HG03095 (cell line): ENCODE measurements around the gene TULP3.

ENCODE experiments used
- ATAC-seq: cut with Tn5 transposase; IDR thresholded peaks from one replicate; pipeline ENCODE4 v1.9.1; 2021; ENCODE audit warnings: moderate library complexity; ENCODE audit not compliant: unreplicated experiment

TULP3 gene

DNA sequence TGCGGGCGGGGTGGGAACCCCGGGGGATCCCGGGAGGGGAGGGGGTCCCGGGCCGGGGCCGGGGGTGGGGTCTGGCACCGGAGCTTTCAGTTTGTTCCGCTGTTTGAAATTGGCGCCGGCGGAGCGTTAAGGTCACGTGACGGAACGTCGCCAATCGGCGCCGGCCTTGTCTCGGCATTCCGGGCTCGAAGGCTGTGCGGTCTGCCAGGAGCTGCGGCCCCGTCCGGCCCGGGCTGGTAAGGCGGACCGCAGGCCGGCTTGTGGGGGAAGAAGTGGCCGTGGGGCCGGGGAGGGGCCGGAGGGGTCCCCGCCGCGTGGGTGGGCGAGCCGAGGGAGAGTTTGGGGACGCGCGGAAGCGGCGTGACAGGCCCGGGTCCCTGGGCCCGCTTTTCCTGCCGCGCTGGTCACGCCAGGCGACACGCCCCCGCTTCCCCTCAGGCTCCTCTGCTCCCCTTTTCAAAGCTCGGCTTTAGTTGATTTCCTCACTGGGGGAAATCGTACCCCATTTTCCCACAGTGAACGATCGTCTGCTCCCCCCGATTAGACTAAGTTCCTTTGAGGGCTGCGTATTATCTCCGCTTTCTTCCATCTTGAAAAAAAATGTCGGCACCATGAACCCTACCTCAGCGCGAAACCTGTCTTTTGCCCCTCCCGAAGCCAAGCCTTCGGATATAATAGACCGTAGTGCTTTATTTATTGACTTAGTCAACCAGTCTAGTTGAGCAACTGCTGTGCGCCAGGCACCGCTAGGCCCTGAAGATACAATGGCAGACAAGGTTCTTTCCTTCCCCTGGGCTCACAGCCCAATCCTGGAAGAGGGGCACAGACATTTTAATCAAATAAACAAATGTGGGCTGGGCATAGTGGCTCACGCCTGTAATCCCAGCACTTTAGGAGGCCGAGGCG, 13.4 kb upstream of the TULP3 start, which contains the start of the genes FOXM1 and RHNO1:
TSS of gene FOXM1 (minus strand) at position 128 of the 906 bp plus-strand sequence. CDS start 2,696 bp downstream, outside the sequence.
TSS of gene RHNO1 (plus strand) at position 177 of the 906 bp plus-strand sequence. CDS start 8,144 bp downstream, outside the sequence.
- ATAC-seq = no peak

DNA sequence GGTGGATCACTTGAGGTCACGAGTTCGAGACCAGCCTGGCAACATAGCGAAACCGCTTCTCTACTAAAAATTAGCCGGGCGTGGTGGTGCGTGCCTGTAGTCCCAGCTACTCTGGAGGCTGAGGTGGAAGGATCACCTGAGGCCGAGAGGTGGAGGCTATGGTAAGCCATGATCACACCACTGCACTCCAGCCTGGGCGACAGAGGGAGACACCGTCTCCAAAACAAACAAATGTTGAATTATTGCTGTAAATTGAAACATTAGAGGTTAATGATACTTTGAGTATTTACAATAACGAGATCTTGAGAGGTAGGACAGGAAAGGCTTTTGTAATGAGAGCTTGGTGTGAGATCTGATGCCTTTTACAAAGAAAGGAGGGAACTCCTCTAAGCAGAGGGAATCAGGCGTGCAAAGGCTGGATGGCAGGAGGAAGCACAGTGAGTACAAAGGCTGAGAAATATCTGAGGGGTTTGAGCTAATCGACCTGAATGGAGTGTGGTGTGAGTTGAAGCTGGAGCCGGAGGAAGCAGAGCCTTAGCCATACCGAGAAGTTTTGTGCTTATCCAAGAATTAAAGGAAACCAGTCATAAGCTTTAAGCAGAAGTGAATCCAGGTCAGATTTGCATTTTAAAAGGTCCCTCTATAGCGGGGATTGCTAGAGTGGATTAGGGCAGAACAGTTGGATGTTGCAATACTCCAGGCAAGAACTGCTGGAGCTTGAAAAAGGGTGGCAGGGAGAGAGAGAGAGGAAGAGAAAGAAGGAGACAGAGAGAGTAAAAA, 12.5 kb upstream of the TULP3 start:
- no peak for ATAC-seq

DNA sequence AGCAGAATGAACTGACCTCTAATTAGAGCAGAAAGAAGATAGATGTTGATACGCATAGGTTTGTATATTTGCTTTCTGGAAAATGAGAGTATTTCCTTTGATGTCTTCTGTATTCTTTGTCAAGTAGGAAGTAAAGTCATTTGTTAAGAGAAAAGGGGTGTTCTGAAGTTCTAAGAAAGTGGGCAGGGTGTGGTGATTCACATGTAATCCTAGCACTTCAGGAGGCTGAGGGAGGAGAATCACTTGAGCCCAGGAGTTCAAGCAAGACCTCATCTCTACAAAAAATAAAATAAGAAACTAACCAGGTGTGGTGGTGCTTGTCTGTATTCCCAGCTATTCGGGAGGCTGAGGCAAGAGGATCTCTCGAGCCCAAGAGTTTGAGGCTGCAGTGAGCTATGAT, 10.8 kb upstream of the TULP3 start:
- ATAC-seq = no peak

DNA sequence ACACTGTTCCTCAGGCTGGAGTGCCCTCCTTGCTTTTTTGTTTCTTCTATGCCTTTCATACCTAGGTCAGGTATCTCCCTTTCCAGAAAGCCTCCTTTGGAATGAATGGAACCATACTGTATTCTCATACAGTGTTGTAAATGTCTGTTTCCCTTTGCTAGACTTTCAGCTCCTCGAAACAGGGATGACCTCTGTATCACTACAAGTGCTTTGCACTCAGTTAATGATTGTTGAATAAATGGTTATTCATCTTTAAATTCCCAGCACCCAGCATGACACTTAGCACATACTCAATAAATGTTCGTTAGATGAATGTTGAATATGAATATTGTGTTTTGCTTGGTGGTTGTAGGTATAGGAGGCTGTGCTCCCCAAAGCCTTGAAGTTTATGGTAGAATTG, 5.9 kb upstream of the TULP3 start:
- ATAC-seq = no peak

DNA sequence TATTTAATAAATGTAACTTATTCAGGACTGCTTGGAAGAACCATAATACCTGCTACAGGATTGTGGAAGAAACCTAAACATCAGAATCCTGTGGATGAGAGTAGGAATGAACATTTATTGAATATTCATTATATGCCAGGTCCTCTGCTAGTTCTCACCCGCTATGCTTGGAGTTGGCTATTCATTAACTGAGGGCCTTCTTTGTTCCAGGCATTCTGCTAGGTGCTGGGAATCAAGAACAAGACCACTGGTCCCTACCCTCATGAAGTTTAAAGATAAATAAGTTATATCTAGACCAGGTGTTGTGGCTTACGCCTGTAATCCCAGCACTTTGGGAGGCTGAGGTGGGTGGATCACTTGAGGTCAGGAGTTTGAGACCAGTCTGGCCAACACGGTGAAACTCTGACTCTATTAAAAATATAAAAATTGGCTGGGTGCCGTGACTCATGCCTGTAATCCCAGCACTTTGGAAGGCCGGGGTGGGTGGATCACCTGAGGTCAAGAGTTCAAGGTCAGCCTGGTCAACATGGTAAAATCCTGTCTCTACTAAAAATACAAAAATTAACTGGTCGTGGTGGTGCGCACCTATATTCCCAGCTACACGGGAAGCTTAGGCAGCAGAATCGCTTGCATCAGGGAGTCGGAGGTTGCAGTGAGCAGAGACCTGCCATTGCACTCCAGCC, 3.8 kb upstream of the TULP3 start:
- ATAC-seq = no peak

DNA sequence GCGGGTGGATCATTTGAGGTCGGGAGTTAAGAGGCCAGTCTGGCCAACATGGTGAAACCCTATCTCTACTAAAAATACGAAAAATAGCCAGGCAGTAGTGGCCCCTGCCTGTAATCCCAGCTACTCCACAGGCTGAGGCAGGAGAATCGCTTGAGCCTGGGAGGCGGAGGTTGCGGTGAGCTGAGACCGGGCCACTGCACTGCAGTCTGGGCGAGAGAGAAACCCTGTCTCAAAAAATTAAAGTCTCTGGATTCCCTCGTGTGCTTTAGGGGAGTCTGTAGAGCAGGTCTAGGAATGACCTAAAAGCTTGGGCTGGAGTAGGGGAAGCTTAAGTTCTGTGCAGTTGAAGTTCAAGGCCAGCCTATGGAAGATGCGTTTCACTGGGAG, 697 bp upstream of the TULP3 start:
- ATAC-seq = no peak

DNA sequence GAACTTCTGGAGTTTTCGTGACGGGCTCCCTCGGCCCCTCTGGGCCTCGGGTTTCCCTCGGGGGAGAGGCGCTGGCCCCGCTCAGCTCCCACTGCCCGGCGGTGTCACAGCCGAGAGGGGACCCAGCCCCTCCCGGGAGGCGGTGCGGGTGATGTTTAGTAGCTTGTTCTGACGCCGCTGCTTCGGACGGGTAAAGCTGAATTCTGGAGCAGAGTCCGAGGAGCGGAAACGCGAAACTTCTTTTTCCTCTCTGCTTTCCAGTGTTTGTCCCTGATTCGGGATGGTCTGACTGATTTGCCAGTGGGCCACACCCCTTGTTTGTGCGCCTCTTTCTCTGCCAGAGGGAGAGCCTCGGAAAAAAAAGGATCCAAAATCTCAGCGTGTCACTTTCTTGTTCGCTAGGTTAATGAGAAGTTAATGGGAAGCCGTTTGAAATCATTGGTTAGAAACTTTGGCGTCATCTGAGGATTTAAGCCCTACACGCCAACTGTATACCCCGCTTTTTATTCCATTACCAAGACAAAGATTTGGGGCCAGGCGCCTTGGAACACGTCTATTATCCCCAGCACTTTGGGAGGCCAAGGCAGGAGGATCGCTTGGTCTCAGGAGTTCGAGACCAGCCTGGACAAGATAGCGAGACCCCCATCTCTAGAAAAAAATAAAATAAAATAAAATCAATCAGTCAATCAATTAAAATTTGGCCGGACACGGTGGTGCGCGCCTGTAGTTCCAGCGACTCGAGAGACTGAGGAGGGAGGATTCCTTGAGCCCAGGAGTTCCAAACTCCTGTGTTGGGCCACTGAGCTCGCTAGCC, 756 bp downstream of the TULP3 start:
- peak; percentile 6 for ATAC-seq

DNA sequence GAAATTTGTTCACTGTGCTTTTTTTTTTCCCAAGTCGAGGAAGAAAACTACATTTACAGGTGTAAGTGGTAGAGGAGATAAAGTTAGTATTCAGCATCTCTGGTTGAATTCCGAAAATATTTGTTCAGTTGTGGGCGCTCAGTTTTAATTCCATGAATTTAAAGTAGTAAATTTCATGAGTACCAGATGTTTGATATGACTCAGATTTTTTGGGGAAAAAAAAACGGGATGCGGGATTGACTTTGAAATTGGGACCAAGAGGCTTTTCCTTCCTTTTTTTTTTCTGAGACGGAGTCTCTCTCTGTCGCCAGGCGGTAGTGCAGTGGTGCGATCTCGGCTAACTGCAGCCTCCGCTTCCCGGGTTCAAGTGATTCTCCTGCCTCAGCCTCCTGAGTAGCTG, 1.6 kb downstream of the TULP3 start:
- no peak for ATAC-seq

DNA sequence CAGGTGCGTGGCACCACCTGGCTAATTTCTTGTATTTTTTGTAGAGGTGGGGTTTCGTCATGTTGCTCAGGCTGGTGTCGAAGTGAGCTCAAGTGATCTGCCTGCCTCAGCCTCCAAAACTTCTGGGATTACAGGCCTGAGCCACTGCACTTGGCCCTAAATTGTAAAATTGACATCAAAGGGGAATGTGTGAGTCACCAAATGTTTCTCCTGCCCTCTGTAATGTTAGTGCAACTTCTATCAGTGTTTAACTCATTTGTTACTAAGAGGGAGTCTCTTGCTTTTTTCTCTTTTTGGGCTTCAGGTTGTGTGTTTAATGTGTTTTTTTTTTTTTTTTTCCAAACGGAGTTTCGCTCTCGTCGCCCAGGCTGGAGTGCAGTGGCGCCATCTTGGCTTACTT, 2.3 kb downstream of the TULP3 start:
- no peak for ATAC-seq

DNA sequence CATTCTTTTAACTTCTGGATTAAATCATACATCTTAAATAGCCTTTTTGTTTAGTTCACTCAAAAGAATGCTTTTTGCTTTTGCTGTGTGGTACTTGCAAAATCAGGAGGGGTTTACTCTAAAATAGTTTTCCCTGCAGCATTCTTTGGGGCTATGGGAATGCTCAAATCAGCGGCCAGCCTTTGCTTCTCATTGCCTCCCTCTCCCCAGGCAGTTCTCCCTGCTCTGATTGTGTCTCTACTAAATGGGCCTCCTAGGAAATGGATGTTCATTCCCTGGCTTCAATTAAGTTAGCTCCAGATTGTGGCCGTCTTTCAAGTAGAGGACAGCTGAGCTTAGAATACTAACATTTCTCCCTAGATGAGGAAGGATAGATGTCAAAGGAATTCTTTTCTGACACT, 4.4 kb downstream of the TULP3 start:
- no peak for ATAC-seq

DNA sequence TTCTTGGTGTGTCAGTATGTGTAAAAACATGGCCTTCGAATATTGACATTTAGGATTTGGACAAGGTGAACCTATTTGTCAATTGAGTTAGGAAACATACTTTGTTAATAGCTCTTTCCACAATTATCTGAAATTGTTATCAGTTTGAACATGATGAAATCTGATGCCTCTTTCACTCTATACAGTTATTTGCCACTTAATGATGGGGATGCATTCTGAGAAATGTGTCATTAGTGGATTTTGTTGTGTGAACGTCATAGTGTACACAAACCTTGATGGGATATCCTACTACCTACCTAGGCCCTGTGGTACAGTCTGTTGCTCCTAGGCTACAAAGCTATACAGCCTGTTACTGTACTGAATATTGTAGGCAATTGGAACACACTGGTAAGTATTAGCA, 4.8 kb downstream of the TULP3 start:
- no peak for ATAC-seq

DNA sequence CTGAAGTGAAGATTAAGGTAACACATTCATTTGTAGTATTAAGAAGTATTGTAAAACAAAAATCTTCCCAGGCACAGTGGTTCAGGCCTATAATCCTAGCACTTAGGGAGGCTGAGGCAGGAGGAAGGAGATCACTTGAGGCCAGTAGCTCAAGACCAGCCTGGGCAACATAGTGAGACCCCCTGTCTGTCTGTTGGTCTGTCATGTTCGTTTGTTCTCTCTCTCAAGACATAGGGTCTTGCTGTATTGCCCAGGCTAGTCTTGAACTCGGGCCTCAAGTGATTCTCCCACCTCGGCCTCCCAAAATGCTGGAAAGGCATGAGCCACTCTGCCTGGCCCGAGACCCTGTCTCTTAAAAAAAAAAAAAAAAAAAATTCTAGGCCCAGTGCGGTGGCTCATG, 6.7 kb downstream of the TULP3 start:
- no peak for ATAC-seq

DNA sequence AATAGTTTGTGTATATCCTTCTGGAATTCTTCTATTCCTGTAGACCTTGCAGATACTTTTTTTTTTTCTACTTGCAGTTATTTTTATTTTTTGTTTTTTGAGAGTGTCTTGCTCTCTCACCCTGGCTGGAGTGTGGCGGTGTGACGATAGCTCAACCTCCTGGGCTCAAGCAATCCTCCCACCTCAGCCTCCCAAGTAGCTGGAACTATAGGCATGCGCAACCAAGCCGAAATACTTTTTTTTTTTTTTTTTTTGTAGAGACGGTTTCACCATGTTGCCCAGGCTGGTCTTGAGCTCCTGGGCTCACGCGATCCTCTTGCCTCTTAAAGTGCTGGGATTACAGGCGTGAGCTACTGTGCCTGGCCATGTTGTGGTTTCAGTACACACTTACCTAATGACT, 10.0 kb downstream of the TULP3 start:
- ATAC-seq = no peak

DNA sequence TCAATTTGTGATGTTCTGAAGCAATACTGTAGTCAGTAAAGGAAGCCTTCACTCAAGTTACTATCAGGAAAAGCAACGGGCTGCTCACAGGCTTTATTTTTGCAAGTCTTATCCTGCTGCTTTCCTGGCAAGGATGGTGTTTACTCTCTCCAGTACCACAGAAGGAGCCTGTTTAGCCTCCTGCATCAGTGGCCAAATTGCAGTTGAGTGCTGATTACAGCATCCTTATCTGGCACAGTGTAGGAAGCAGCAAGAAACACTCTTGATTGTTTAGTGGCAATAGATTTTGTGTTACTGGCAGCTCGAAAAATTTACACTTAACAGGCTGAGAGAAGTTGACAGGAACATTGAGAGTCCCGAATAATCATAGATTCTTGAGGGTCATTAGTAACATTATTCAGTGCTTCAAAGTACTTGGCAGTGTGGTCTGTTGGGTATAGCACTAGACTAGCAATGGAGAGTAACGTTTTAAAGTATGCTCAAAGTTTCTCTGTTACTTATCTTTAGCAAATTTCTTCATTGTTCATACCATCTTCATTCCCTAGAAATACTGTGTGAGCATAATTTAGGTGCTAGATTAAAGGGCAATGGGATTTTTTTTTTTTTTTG, 11.7 kb downstream of the TULP3 start:
- ATAC-seq = no peak

DNA sequence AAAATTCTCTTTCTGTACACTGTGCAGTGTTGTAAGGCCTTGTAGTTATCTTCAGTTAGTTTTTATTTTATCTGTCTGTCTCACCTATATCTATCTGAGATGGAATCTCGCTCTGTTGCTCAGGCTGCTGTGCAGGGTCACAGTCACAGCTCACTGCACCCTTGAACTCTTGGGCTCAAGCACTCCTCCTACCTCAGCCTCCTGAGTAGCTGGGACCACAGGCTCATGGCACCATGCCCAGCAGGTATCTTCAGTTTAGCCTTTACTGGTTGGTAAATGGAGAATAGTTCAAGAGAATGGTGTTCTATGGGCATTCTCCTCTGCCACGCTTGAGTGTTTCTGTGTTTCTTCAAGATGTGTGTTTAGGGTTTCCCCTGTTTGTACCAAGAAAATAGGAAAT, 13.6 kb downstream of the TULP3 start:
- no peak for ATAC-seq

DNA sequence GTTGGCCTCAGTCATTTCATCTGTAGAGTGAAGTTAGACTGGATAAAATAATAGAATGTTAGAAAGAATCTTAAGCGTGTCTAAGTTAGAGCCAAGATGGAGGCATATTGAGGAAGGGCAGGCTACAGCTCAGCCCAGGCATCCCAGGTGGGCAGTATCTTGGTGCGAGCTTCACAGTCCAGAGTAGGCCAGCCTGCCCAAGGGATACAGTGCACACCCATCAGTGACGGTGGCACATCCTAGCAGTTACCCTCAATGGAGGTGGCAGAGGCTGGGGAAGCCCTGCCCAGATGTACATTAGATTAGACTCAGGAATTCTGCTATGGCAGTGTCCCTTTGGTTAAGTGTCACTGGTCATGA, 21.5 kb downstream of the TULP3 start:
- ATAC-seq = no peak

DNA sequence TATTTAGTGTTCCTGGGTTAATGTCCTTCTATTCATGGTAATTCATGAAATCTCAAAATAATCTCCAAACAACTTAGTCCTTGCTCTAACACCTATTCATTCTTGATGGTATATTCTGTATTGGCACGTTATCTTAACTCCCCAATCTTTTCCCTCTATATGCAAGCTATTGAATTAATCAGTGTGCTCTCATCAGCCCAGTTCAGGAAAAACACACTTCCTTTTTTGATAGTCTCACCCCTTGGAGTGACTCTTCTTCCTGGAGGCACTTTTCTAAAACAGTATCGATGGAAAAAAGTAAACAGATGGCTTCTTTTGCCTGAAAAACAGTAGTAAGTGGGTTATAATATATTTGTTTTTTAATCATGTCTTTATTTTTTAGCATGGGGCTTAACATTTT, 28.6 kb downstream of the TULP3 start:
- no peak for ATAC-seq

DNA sequence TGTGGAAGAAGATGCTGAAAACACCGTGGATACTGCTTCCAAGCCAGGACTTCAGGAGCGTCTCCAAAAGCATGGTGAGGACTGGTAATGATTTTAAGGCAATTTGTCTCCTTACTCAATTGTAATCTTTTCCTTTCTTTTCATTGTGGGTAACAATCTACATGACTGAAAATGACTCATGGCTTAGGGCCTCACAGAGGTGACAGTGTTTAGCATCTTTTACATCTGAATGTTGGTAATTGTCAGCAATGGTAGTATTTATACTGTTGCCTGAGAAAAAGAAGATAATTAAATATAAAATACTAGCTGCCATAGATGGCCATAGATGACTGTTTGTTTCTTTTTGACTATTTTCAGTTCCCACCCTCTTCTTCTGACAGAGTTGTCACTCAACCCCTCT, 31.6 kb downstream of the TULP3 start:
- ATAC-seq = no peak

DNA sequence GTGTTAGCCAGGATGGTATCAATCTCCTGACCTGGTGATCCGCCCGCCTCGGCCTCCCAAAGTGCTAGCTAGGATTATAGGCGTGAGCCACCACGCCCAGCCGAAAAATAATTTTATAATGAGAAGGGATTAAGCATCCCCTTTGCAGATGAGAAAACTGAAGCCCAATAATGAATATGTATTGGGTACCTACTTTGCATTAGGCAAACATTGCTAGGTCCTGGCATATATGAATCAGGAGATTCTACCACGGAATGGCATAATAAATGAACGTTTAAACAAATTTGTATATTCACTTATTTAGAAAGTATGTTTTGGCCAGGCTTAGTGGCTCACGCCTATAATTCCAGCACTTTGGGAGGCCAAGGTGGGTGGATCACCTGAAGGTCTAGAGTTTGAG, 32.4 kb downstream of the TULP3 start:
- ATAC-seq = no peak

DNA sequence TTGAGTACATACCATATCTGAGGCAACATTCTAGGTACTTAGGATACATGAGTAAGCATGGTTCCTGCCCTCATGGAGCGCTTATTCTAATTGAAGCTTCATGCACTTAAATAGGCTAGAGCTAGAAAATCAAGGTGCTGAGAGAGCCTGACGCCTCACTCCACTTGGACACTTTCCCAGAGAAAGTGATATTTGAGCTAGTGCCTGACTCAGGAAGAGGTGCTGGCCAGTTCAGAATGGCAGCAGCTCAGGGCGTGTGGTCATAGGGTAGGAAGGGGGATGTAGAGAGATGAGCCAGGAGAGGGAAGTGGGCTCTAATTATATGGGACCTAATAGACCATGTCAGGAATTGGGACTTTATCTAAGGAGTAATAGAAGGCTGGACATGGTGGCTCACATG, 33.3 kb downstream of the TULP3 start:
- no peak for ATAC-seq
